NCI-H446 treated with DMSO at 0.1 percent for 48 hours (cell line): ENCODE results near the gene EMID1.
A peak's percentile ranks its signal among the peaks of the same experiment; 100 is the strongest.

Experiments used
- DNase-seq: peaks from one replicate; lab custom pipeline; 2025; lab: John Stamatoyannopoulos, UW

Gene EMID1

GRCh38 chr22:29195118-29195963 is 10.4 kb upstream of the EMID1 start:
- DNase-seq: no peak

DNA sequence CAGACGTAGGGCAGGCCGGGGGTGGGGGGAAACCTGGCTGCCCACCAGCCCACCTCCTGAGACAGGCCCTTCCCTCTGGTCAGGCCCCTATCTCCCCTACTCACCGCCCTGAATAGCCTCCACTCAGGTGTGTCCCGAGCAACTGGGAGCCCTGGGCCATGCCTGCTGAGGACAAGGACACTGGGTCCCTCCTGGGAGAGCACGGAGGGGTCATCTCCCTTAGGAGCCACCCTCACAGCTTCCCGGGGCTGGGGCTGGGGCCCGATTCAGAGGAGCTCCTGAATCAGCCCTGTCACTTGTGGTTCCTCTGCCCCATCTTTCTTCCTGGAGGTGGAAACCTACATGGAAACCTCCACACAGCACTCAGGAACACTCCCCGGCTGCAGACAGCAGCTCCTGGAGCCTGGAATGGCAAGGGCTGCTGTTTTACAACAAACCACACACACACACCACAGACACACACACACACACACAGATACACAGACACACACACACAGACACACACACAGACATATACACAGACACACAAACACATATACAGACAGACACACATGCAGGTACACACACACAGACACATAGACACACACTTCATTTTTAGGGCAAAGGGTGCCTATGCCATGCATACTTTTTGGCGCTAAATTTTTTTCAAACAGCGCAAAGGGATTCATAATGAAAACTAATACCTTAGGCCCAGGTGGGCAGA is 9.6 kb upstream of the EMID1 start:
- DNase-seq: no peak

- no peak for DNase-seq
These were observed 8.6 kb upstream of the EMID1 start for GRCh38 chr22:29197096-29197495.

DNA sequence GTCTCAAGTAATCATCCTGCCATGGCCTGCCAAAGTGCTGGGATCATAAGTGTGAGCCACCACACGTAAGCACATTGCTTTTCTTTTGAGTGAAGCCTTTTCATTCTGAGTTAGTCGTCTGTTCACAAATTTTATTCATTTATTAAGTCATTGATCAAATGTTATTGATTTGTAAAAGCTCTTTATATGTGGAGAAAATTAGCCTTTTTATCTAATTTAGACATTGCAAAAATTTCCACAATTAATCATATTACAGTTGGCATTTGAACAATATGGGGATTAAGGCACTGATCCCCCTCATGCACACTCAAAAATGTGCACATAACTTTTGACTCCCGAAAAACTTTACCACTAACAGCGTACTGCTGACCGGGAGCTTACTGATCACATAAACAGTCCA is 7.5 kb upstream of the EMID1 start:
- no peak for DNase-seq

DNA sequence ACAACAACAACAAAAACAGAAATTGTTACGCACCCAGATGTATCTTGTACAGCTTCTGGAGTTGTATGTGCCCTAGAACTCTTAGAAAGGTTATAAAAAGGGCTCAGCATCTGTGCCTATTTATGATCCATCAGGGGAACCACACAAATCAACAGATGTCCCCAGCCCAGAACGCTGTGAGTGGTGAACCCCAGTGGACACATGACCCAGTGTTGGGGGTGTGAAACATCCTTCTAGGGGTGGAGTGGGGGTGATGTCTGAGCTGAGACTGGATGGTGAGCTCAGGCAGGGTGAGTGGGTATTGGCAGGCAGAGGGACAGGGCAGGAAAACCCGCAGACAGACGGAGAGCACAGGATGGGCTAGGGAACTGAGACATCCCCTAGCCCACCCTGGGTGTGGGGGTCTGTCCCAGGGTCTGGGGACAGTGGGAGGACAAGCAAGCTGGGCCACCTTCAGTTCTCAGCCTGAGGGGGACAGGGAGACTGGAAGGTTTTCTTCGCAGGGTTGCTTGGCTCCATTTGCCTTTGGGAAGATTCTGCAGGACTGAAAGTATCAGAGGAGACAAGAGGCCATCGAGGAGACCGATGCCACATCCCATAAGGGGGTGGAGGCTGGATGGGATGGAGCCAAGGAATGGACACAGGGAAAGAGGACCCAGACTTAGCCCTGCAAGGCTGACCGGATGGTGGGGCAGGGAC is 5.8 kb upstream of the EMID1 start:
- no peak for DNase-seq

GRCh38 chr22:29200901-29201300 is 4.8 kb upstream of the EMID1 start:
- no peak for DNase-seq

DNA sequence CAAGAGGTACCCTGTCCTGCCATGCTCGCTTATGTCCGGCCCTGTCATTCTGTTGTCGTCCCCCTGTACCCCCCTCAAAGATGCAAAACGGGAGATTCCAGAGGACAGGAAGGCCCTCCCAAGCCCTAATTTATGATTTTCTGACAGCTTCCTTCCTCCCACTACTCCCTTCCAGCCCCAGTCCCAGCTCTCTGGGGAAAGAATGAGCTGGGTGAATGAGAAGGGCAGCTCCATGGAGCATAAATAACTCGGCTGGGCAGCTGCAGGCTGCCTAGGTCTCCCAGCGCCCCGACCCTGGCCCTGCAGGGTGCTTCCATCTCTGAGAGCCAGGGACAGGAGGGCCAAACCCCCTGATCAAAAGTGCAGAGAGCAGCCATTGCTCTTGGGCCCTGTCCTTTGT is 3.9 kb upstream of the EMID1 start:
- DNase-seq: no peak

- DNase-seq: peak; percentile 18
These were observed 3.2 kb upstream of the EMID1 start for GRCh38 chr22:29202212-29203192.

DNA sequence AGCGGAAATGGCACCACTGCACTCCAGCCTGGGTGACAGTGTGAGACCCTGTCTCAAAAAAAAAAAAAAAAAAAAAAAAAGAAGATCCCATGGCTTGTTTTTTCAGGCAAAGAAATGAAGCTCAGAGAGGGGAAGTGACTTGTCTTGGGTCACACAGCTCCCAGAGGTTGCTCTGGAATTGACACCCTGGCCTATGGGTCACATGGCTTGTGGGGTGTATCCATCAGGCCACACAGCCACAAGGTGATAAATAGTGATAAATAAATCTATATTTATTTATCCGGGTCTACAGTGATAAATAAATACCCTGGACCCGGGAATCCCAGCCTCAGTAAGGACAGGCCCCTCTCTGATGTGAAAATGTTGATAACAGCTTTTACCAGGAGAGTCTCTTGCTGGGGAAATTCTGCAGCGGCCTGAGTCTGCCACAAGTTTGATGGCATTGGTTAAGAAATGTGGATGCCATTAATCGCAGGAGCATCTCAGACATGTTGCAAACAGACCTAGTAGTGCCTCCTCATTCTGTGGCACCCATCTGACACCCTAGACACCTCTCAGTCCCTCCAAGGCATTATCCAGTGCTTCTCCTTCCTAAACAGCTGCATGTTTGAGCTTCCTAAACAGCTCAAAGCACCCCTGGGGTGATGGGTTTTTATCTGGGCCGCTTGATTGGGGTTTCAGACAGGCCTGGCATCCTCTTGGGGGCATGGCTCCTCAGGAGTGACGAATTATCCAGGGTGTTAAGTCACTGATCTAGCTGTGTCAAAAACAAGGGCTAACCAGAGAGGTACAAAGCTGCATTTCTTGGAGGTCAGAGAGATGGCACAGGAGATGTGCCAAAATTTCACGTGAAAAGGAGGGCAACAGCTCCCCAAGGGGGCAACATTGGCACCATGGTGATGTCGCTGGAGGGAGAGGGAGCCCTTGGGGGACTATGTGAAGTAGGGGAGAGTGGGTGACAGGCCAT is 1.9 kb upstream of the EMID1 start:
- DNase-seq: no peak

DNA sequence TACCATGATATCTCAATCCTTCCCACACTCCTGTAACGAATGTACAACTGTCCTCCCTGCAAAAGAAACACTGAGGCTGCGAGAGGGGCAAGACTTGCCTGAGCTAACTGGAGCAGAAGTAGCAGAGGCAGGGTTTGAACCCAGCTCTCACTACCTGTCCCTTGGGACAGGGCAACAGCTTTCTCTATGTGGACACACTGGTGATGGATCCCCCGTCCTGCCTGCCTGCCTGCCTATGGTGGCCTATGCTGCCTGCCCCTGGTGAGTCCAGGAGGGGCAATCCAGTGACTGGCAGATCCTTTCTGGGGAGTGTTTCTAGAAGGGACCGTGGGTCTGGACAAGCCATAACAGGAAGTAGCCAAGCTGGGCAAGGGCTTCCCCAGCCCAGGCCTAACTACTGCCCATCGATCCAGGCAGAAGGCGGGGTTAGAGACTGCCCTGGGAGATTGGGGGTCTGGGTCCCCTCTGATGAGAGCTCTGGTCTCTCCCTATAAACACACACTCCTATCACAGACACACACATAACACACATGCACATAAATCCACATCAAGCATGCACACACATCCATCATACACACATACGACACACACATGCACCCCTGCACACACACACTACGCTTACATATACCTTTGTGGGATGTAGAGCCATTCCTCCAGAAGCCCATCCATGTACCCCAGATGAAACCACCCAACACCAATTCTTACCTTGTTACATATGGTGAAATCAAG is 1.1 kb upstream of the EMID1 start:
- DNase-seq: no peak

DNA sequence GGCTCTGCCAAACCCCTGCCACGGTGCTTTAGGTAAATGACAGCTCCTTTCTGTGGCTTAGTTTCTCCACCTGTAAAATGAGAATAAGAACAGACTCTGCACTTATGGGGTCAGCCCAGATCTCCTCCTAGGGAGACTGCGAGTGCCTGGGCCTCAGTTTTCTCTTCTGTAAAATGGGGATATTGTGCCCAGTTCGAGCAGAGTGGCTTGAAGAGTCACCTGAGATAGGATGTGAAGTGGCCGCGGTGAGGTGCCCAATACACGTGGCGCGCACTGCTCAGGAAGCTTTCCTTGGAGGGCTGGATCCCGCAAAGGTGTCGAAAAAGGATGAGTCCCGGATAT is 473 bp upstream of the EMID1 start:
- DNase-seq: no peak

DNA sequence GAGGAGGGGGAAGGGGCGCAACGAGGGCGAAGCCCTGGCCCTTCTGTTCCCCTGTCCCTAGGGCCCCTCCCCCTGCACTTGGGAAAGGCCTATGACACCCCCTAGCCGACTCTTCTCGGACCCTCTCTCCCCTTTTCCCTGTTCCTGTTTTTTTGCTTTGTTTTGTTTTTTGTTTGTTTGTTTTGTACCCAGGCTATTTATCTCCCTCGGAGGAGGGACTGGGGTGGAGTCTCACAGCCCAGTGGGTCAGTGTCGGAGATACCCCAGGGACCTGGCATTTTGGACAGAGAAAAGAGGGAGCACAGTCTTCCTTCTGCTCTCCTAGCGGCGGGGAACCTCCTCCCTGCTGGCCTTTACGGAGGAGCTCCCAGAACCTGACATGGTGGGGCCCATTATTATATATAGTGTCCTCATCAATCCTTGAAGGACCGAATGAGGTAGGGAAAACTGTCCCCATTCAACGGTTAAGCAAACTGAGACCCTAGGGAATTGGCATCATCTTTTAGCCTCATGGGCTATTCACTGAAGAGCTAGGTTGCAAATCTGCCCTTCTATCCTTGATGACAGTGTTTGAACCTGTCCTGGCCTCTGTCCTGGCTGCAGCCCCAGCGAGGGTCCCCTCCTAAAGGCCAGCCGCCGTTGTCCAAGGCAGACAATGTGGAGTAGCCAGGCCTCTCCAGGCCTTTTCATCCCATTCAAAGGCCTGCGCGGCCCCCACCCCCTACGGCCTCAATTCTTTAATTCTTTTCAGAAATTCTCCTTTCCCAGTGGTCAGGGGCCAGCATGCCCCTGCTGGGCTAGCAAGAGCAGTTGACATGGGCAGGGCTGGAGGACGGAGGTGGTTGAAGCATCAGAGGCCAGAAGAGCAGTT is 911 bp downstream of the EMID1 start:
- DNase-seq: no peak

DNA sequence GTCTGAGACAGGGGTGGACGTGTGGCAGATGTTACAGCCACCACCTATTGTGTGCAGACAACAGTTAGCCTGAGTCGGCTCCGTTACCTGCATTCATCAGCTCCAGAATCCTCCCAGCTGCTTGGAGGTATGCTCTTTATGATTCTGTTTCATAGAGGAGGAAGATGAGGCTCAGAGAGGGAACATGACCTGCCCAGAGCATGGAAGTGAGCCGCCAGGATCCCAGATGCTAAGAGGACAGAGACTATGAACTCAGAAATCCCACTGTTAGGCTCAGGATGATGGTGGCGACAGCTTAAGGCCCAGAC is 1.5 kb downstream of the EMID1 start:
- DNase-seq: no peak

- DNase-seq: no peak
These were observed 2.1 kb downstream of the EMID1 start for GRCh38 chr22:29207562-29208501.

GRCh38 chr22:29208502-29208862 is 2.8 kb downstream of the EMID1 start:
- no peak for DNase-seq

DNA sequence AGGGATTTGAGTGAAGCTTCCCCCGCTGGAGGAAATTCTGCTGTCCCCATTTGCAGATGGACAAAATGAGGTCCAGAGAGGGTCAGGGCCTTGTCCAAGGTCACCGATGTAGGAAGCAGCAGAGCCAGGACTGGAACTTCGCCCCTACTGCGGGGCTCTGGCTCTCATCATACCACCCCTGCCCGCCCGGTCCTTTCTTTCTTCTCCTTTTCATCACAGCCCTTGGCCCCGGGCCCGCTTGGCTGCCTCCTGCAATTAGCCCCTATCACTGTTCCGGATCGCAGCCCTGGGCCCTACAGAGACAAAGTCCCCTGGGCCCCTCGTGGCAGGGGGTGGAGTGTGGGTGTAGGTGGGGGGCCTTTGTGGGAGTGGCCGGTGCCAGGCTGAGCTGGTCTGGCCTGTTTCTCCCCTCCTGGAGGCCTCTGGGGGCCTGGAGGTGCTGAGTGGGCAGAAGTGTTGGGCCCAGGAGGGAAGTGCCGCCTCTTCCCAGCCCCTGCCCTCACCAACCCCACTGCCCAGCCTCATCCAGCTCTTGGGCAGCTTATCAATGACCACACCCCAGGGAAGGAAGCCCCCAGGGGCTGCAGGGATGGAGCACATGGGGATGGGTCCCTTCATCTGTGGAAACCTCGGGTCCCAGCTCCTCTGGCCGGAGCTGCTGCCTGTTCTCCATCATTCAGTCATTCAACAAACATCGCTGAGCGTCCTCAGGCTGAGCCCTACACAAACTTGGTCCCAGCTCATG is 3.4 kb downstream of the EMID1 start:
- no peak for DNase-seq

DNA sequence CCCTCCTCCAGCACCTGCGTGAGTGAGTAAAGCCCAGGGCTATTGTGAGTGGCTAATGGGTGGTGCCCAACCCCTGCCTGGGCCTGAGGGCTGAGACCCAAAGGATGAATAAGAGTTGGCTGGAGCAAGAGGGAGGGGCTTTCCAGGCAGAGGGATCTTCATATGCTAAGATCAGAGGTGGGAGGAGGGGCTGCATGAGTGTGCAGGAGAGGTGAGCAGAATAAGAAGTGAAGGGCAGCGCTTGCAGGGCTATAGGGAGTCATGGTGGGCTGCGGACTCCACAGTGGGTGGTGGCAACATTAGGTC is 3.9 kb downstream of the EMID1 start:
- DNase-seq: no peak

DNA sequence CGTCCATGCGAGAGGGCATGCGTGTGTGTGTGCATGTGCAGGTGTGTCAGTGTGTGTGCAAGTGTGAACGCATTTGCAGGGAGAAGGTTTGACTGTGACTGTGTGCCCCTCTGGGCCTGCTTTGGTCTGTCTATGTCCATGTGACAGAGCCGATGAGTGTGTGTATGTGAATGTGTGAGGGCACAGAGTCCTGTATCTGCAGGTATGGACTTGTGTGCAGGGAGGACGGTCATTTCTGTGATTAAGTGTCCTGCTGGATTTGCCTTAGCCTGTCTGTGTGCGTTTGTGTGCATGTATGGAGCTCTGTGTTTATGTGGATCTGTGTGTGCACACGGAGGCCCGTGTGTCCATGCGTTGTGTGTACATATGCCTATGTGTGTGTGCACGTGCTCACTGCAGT is 5.4 kb downstream of the EMID1 start:
- no peak for DNase-seq
